ENCODE results near the gene SRM. TPM values are rescaled to one million over a fixed set of nuclear protein-coding genes. Genes with fewer than 3 reads are reported as not detected.
"Not testable (repeated sequence)": the region's sequence is repeated elsewhere in the genome, so short reads cannot be mapped to it uniquely, and the experiment has no call there.

Gene SRM
- polyA plus RNA-seq, 3 donors from 2014 or later = 50.6 to 70.3 (median 55.5) TPM

DNA sequence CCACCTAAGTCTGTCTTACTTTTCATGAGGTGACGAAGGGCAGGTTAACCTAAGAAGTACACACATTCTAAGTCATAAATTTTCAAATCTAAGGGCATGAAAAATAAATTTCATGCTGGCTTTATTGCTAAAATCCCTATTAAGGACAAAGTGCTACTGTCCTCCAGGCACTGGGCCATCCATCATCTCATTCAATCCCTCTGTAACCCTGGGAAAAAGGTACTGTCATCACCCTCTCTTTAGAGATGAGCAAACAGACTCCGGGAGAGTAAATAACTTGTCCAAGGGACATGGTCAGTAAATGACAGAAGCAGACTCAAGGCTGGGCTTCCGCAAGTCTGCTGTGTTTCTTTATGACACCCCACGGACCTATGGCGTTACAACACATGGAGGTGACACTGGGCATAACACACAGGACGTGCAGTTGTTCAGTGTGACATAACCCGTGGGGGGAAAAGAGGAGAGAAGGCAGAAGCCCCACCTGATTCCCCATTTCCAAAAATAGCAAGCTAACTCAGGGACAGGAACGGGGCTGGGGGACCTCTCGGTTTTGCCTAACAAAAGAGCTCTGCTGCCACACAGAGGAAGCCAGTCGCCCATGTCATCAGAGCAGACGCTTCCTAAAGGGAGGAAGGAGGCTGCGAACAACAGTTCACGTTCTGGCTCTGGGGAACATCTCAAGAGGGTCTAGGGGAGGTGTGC, 12.5 kb upstream of the SRM start:
- Mint-ChIP-seq H3K27me3 (ENCODE audit: low read depth in 3 of 3) (peaks cover 0 to 5% (median 0%) of the 10 kb centered on the region in 3 donors), H3K4me3 (no peak overlapping the region)

DNA sequence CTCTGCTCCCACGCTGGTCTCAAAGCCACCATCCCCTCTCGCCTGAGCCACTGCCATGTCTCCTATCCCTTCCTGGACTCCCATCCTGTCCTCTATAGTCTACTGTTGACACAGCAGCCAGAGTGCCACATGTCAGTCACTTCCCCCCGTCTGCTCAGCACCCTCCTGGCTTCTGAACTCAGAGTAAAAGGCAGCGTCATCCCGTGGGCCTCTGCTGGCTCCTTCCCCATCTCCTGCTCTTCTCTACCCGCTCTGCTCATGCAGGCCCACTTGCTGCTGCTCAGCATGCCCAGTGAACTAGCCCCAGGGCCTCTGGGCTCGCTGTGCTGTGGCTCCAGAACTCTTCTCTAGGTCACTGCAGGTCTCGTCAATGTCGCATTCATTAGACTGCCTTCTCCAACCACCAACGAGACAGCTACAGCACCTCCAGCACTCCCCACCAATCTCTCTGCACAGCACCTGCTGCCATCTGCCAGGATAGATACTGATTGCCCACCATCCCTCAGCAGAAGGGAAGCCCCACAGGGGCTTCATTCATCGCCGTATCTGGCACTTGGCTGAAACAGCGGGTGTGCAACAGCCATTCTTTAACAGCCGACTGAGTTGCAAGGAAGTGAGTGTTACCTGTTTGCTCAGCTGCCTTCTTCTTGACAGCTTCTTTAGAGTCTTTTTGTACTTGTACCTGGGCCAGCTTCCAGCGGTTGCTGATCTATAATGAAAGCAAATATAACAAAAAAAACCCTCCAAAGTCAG, 11.8 kb upstream of the SRM start:
- Mint-ChIP-seq H3K27ac (peak overlapping the region in 3 of 6 donors; percentile 42 to 70 (median 69)), H3K4me1 (no peaks in the 10 kb centered on the region), H3K4me3 (no peak overlapping the region), H3K36me3 (peaks cover 24 to 60% (median 32%) of the 10 kb centered on the region in 3 donors), H3K27me3 (ENCODE audit: low read depth in 3 of 3) (peaks cover 0 to 5% (median under 1%) of the 10 kb centered on the region in 3 donors), H3K9me3 (no peaks in the 10 kb centered on the region)
- DNase-seq = no peak

More for the DNA sequence above, 12.5 kb upstream of the SRM start:
- Mint-ChIP-seq H3K27ac (no peak overlapping the region), H3K36me3 (peaks cover 27 to 59% (median 32%) of the 10 kb centered on the region in 3 donors), H3K9me3 (no peaks in the 10 kb centered on the region), H3K4me1 (no peaks in the 10 kb centered on the region)
- no peak for DNase-seq

DNA sequence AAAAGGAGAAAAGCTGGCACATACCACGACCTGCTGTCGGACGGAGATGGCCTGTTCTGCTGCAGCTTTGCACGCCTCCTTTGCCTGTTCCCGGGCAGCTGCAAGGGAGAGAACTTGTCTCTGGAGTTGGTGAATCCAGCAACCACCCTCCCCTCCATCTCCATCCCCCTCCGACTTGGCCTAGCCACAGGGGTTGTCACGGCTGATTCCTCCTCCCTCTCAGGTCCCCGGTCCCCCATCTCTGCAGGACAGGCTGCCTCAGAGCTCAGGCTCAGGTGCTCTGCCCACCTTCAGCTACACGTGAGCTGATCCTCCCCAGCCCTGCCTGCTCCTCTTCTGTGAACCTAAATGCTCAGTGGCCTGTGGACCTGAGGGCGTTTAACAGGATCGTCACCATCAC, 11.1 kb upstream of the SRM start:
- Mint-ChIP-seq H3K9me3 (no peaks in the 10 kb centered on the region), H3K4me3 (no peak overlapping the region), H3K4me1 (no peaks in the 10 kb centered on the region), H3K27ac (no peak overlapping the region), H3K36me3 (peaks cover 20 to 58% (median 31%) of the 10 kb centered on the region in 3 donors), H3K27me3 (ENCODE audit: low read depth in 3 of 3) (peaks cover 0 to 5% (median 3%) of the 10 kb centered on the region in 3 donors)
- no peak for DNase-seq

DNA sequence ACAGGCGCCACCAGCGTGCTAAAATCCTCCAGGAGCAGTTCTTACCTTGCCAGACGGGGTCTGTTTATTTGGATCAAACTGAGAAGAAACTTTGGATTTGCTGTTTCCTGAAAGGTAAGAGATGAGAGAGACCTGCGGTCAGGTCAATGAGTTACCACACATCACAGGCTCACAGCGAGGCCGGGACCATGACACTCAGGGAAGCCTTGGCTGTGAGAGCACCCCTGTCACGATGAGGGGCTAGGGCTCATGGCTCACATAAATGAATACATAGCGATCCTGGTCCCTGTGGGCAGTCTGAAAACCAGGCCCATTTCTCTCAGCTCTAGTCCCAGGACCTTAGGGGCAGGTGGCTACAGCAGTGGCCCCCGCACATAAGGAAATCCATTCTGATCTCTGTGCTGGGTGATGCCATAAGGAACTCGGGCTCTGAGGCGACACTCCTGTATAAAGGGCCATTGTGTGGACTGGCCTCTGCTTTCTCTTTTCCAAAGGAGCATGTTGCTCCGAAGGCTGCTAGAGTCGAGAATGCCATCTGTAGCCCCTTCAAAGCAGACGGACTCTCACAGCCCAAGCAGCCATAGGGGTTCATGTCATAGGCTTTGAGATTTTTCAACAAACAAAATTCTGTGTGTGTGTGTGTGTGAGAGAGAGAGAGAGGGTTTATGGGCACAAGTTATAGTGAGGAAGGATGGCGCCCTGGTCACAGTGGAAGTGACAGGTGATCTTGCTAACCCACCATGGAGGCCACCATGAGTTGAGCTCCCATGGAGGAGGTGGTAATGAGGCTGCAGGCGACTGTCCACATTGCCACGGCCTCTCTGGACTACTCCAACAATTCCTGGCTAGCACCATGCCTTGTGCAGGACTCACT, 9.0 kb upstream of the SRM start:
- Mint-ChIP-seq H3K4me1 (no peaks in the 10 kb centered on the region), H3K36me3 (peaks cover 22 to 61% (median 36%) of the 10 kb centered on the region in 3 donors), H3K27ac (peak overlapping the region in 3 of 6 donors; percentile 16 to 52 (median 50))

GRCh38 chr1:11067716-11068599, 8.1 kb upstream of the SRM start:
- DNase-seq = no peak
- H3K4me3 Mint-ChIP-seq = no peak overlapping the region
- peak overlapping the region in 2 of 6 donors; percentile 16 to 50 for H3K27ac Mint-ChIP-seq
- no peaks in the 10 kb centered on the region for H3K9me3 Mint-ChIP-seq
- H3K36me3 Mint-ChIP-seq = peaks cover 22 to 62% (median 35%) of the 10 kb centered on the region in 3 donors
- peaks cover 5 to 7% (median 7%) of the 10 kb centered on the region in 3 donors for H3K27me3 Mint-ChIP-seq (ENCODE audit: low read depth in 3 of 3)
- peaks cover 5 to 6% of the 10 kb centered on the region in 2 donors for H3K4me1 Mint-ChIP-seq

More for the DNA sequence above, 9.0 kb upstream of the SRM start:
- Mint-ChIP-seq H3K4me3 (no peak overlapping the region), H3K9me3 (no peaks in the 10 kb centered on the region), H3K27me3 (ENCODE audit: low read depth in 3 of 3) (peaks cover 2 to 5% (median 3%) of the 10 kb centered on the region in 3 donors)
- no peak for DNase-seq

DNA sequence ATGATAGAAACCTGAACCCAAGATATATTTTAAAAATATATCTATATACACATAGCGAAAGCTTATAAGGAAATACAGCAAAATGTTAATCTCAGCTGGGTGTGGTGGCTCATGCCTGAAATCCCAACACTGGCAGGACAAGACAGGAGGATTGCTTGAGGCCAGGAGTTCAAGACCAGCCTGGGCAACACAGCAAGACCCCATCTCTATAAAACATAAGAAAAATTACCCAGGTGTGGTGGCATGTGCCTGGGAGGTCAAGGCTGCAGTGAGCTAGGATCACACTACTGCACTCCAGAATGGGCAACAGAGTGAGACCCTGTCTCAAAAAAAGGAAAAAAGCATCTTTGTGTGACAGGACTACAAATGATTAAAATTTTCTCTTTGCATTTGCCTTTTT, 6.0 kb upstream of the SRM start:
- Mint-ChIP-seq H3K27me3 (ENCODE audit: low read depth in 3 of 3) (peaks cover 5 to 17% (median 12%) of the 10 kb centered on the region in 3 donors), H3K36me3 (peaks cover 14 to 49% (median 30%) of the 10 kb centered on the region in 3 donors), H3K4me1 (peaks cover 25 to 26% of the 10 kb centered on the region in 2 donors), H3K9me3 (no peaks in the 10 kb centered on the region), H3K27ac (no peak overlapping the region), H3K4me3 (no peak overlapping the region)
- no peak for DNase-seq

GRCh38 chr1:11064942-11065341, 5.1 kb upstream of the SRM start:
- Mint-ChIP-seq H3K36me3 (peaks cover 14 to 44% (median 23%) of the 10 kb centered on the region in 3 donors), H3K4me3 (no peak overlapping the region), H3K9me3 (no peaks in the 10 kb centered on the region), H3K27ac (no peak overlapping the region), H3K27me3 (ENCODE audit: low read depth in 3 of 3) (peaks cover 7 to 19% (median 16%) of the 10 kb centered on the region in 3 donors), H3K4me1 (peaks cover 32 to 33% of the 10 kb centered on the region in 2 donors)
- no peak for DNase-seq

- Mint-ChIP-seq H3K36me3 (peaks cover 9 to 37% (median 19%) of the 10 kb centered on the region in 3 donors), H3K4me1 (peaks cover 34 to 36% of the 10 kb centered on the region in 2 donors), H3K27me3 (ENCODE audit: low read depth in 3 of 3) (peaks cover 7 to 19% (median 16%) of the 10 kb centered on the region in 3 donors)
- H3K27ac Mint-ChIP-seq, DNase-seq, H3K9me3 Mint-ChIP-seq, H3K4me3 Mint-ChIP-seq: not testable (repeated sequence)
Measured at GRCh38 chr1:11063937-11064537, 4.2 kb upstream of the SRM start.

DNA sequence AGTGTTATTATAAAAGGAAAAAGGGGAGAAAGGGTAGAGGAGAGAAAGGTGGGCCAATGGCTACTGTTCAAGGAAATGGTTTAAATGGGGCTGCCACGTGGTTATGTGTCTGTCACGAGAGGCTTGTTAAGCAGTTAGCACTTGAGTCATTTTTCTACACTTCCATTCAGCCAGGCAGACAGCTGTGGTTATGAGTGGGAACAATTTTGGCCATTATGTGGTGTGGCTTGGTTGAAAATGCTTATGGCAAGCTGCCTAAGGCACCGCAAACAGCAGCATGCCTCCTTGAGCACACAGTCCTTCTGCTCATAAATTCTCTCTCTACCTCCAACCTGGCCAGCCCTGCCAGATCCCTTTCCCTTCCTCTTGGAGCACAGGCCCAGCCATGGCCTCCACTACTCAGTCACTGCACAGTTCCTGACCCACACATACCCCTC, 3.2 kb upstream of the SRM start:
- peaks cover 38 to 41% of the 10 kb centered on the region in 2 donors for H3K4me1 Mint-ChIP-seq
- H3K4me3 Mint-ChIP-seq = peak overlapping the region; percentile 38 to 72 (median 58)
- peak; percentile 73 to 78 (median 77) for DNase-seq
- peak overlapping the region; percentile 82 to 94 (median 90) for H3K27ac Mint-ChIP-seq
- peaks cover 6 to 29% (median 15%) of the 10 kb centered on the region in 3 donors for H3K36me3 Mint-ChIP-seq
- H3K9me3 Mint-ChIP-seq = no peaks in the 10 kb centered on the region
- H3K27me3 Mint-ChIP-seq (ENCODE audit: low read depth in 3 of 3) = peaks cover 7 to 19% (median 19%) of the 10 kb centered on the region in 3 donors

DNA sequence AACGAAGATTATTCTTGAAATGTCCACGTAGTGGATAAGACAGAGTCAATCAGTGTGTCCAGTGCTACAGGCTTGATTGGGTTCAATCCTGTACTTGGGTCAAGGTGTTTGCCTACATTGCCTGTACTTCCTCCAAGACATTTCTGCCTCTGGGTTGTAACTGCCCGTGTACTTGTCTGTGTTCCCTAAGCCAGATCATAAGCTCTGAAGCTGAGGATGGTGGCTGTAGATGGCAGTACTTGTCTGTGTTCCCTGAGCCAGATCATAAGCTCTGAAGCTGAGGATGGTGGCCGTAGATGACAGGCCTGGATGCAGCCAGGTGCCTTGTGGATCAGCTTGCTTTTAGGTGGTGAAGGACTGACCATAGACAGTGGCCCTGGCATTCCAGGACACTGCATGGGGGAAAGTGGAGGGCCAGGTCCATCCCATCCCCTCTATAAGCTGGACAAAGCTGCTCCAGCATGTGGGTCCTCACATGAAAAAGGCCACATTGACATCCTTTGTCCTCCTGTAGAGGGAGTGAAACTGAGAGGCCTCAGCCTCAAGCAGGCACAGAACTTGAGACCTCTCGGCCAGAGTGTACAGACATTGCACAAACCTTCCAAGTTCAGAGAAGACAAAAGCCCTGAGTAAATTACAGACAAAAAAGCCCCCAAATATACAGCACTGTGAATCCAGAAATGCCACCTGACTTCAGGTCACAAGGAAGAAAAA, 2.0 kb upstream of the SRM start:
- Mint-ChIP-seq H3K4me3 (peak overlapping the region in 4 of 5 donors; percentile 17 to 94 (median 88)), H3K27me3 (ENCODE audit: low read depth in 3 of 3) (peaks cover 9 to 19% (median 19%) of the 10 kb centered on the region in 3 donors), H3K36me3 (peaks cover 6 to 25% (median 15%) of the 10 kb centered on the region in 3 donors), H3K9me3 (no peaks in the 10 kb centered on the region), H3K27ac (peak overlapping the region; percentile 34 to 93 (median 82)), H3K4me1 (peaks cover 38 to 41% of the 10 kb centered on the region in 2 donors)
- no peak for DNase-seq

- peak overlapping the region; percentile 85 to 91 (median 90) for H3K4me3 Mint-ChIP-seq
- H3K9me3 Mint-ChIP-seq = no peaks in the 10 kb centered on the region
- H3K36me3 Mint-ChIP-seq = peaks cover 0 to 7% (median 2%) of the 10 kb centered on the region in 3 donors
- H3K27ac Mint-ChIP-seq = peak overlapping the region in 5 of 6 donors; percentile 7 to 87 (median 83)
- H3K27me3 Mint-ChIP-seq (ENCODE audit: low read depth in 3 of 3) = peaks cover 10 to 19% (median 16%) of the 10 kb centered on the region in 3 donors
- no peak for DNase-seq
- H3K4me1 Mint-ChIP-seq = peaks cover 38 to 41% of the 10 kb centered on the region in 2 donors
Measured at GRCh38 chr1:11059155-11059967, 457 bp downstream of the SRM start.

Measured in immature natural killer cell (primary cell).